SK-N-SH (cell line): ENCODE measurements around the gene VDAC1. TPM values are rescaled to one million over a fixed set of nuclear protein-coding genes. Genes with fewer than 3 reads are reported as not detected.

Source experiments
- CTCF ChIA-PET: fragments of 300-600, 350-600 bp; formaldehyde crosslinking; extraction: SDS; loops from one replicate; lab custom pipeline; 2021; lab: Yijun Ruan, JAX
- POLR2A ChIA-PET: fragments of 350-600 bp; sonication (Branson Sonifier 250); formaldehyde crosslinking; extraction: SDS; loops from one replicate; lab custom pipeline; 2020; ENCODE audit warnings: antibody characterized with exemption, inconsistent platforms; lab: Yijun Ruan, JAX
- DNase-seq: peaks from one replicate; pipeline ENCODE4 v3.0.0; 2012
- H2AFZ ChIP-seq: fragments of 200-600 bp; sonication (generic); 2 replicates; pipeline ENCODE4 v1.8.1; 2016; ENCODE audit warnings: antibody characterized with exemption, mild to moderate bottlenecking, low read depth
- H3F3A ChIP-seq: fragments of 200-600 bp; sonication (generic); replicated peaks from 2 replicates; pipeline ENCODE3; 2016; ENCODE audit warnings: antibody characterized with exemption, mild to moderate bottlenecking; ENCODE audit not compliant: insufficient read depth
- H3K27ac ChIP-seq, 2 experiments: fragments of 200-500 bp in 1 of 2; fragments of 200-600 bp in 1 of 2; sonication (Bioruptor generic) in 1 of 2; sonication (generic), shearing (Covaris generic) in 1 of 2; 2 replicates each; pipeline versions ENCODE4 v1.5.1 to v1.6.1; 2014 to 2016; ENCODE audit warnings: low read depth in 2 of 2, inconsistent platforms in 1 of 2, low read length in 1 of 2, mild to moderate bottlenecking in 1 of 2, mixed read lengths in 1 of 2
- H3K27me3 ChIP-seq: fragments of 200-600 bp; sonication (generic), shearing (Covaris generic); 2 replicates; pipeline ENCODE4 v1.6.1; 2016; ENCODE audit warnings: mixed run types; ENCODE audit not compliant: insufficient read depth
- H3K36me3 ChIP-seq, 2 experiments: fragments of 200-500 bp in 1 of 2; fragments of 200-600 bp in 1 of 2; sonication (Bioruptor generic) in 1 of 2; sonication (generic) in 1 of 2; replicated peaks in 1 of 2; 2 replicates each; pipeline versions ENCODE3 to v1.5.1; 2014 to 2016; ENCODE audit warnings: low read length in 1 of 2, mild to moderate bottlenecking in 1 of 2; ENCODE audit not compliant: insufficient read depth in 2 of 2, control insufficient read depth in 1 of 2
- H3K4me1 ChIP-seq, 2 experiments: fragments of 200-500 bp in 1 of 2; fragments of 200-600 bp in 1 of 2; sonication (Bioruptor generic) in 1 of 2; sonication (generic), shearing (Covaris generic) in 1 of 2; 2 replicates each; pipeline versions ENCODE4 v1.5.1 to v1.6.1; 2014 to 2016; ENCODE audit warnings: low read depth in 1 of 2, low read length in 1 of 2, mixed run types in 1 of 2; ENCODE audit not compliant: insufficient read depth in 2 of 2, control insufficient read depth in 1 of 2
- H3K4me2 ChIP-seq: fragments of 200-600 bp; sonication (generic), shearing (Covaris generic); 2 replicates; pipeline ENCODE4 v1.6.1; 2017; ENCODE audit warnings: mixed run types
- H3K4me3 ChIP-seq, 2 experiments: fragments of 200-500 bp in 1 of 2; fragments of 200-600 bp in 1 of 2; sonication (Bioruptor generic) in 1 of 2; sonication (generic), shearing (Covaris generic) in 1 of 2; 2 replicates each; pipeline versions ENCODE4 v1.5.1 to v1.8.1; 2014 to 2016; ENCODE audit warnings: low read depth in 2 of 2, inconsistent platforms in 1 of 2, low read length in 1 of 2, mild to moderate bottlenecking in 1 of 2, mixed read lengths in 1 of 2, moderate library complexity in 1 of 2
- H3K79me2 ChIP-seq: fragments of 200-600 bp; sonication (generic); 2 replicates; pipeline ENCODE4 v1.8.1; 2017; ENCODE audit warnings: mild to moderate bottlenecking; ENCODE audit not compliant: insufficient read depth
- H3K9ac ChIP-seq: fragments of 200-600 bp; sonication (generic); 2 replicates; pipeline ENCODE4 v1.6.1; 2017; ENCODE audit warnings: mixed run types
- H3K9me2 ChIP-seq: fragments of 200-600 bp; sonication (generic); 2 replicates; pipeline ENCODE4 v1.6.1; 2017; ENCODE audit warnings: mixed run types
- H3K9me3 ChIP-seq: fragments of 200-600 bp; sonication (generic); 2 replicates; pipeline ENCODE4 v1.6.1; 2017; ENCODE audit warnings: mixed run types, mild to moderate bottlenecking, moderate library complexity
- H4K20me1 ChIP-seq: fragments of 200-600 bp; sonication (generic); 2 replicates; pipeline ENCODE4 v1.6.1; 2017; ENCODE audit warnings: mild to moderate bottlenecking, mixed run types; ENCODE audit not compliant: insufficient read depth
- CHD2 ChIP-seq: fragments of 150-350 bp; IDR thresholded peaks from 2 replicates; pipeline ENCODE4 v1.6.1; 2018; ENCODE audit warnings: low read length; ENCODE audit not compliant: partially characterized antibody
- ELF1 ChIP-seq: IDR thresholded peaks from 2 replicates; pipeline ENCODE4 v1.4.0; 2012
- EP300 ChIP-seq, 2 experiments: IDR thresholded peaks; 2 replicates each; pipeline versions ENCODE4 v1.4.0 to v1.6.1; 2012; ENCODE audit warnings: borderline replicate concordance in 1 of 2, low read depth in 1 of 2, low read length in 1 of 2
- EZH2phosphoT487 ChIP-seq: fragments of 200-600 bp; sonication (generic); IDR thresholded peaks from 2 replicates; pipeline ENCODE4 v1.6.1; 2017; ENCODE audit warnings: low read depth, mixed run types, mild to moderate bottlenecking, antibody characterized with exemption, moderate library complexity, borderline replicate concordance
- FOXJ3 ChIP-seq: sonication (generic); formaldehyde crosslinking; IDR thresholded peaks from 2 replicates; pipeline ENCODE4 v1.5.1; 2020; ENCODE audit warnings: mild to moderate bottlenecking, missing genetic modification reagents
- FOXM1 ChIP-seq: IDR thresholded peaks from 2 replicates; pipeline ENCODE4 v1.4.0; 2012; ENCODE audit warnings: low read depth, mild to moderate bottlenecking
- GATA2 ChIP-seq: sonication (generic); formaldehyde crosslinking; IDR thresholded peaks from 2 replicates; pipeline ENCODE4 v1.5.0; 2020; ENCODE audit warnings: mild to moderate bottlenecking, missing genetic modification reagents
- MEF2A ChIP-seq: IDR thresholded peaks from 2 replicates; pipeline ENCODE4 v1.4.0; 2012; ENCODE audit warnings: low read depth, borderline replicate concordance
- MXI1 ChIP-seq: IDR thresholded peaks from 2 replicates; pipeline ENCODE4 v1.6.1; 2012; ENCODE audit warnings: mild to moderate bottlenecking, low read depth, low read length, improper control_type of control experiment
- NRF1 ChIP-seq: IDR thresholded peaks from 2 replicates; pipeline ENCODE4 v1.6.1; 2012; ENCODE audit warnings: low read depth, mild to moderate bottlenecking, low read length
- POLR2AphosphoS5 ChIP-seq: IDR thresholded peaks from 2 replicates; pipeline ENCODE4 v1.6.1; 2012; ENCODE audit warnings: low read depth, low read length
- RAD21 ChIP-seq: IDR thresholded peaks from 2 replicates; pipeline ENCODE4 v1.6.1; 2012; ENCODE audit warnings: mild to moderate bottlenecking, low read length
- RFX5 ChIP-seq: IDR thresholded peaks from 2 replicates; pipeline ENCODE4 v1.6.1; 2012; ENCODE audit warnings: mild to moderate bottlenecking, improper control_type of control experiment, low read length
- SIN3A ChIP-seq: IDR thresholded peaks from 2 replicates; pipeline ENCODE4 v1.6.1; 2012; ENCODE audit warnings: low read depth, mild to moderate bottlenecking, low read length, moderate library complexity, borderline replicate concordance
- TAF1 ChIP-seq: IDR thresholded peaks from 2 replicates; pipeline ENCODE4 v1.6.1; 2012; ENCODE audit warnings: low read depth, mild to moderate bottlenecking, low read length, moderate library complexity, borderline replicate concordance
- TCF12 ChIP-seq: IDR thresholded peaks from 2 replicates; pipeline ENCODE4 v1.4.0; 2012
- TEAD4 ChIP-seq: IDR thresholded peaks from 2 replicates; pipeline ENCODE4 v1.4.0; 2012; ENCODE audit warnings: mild to moderate bottlenecking, borderline replicate concordance; ENCODE audit not compliant: insufficient read depth
- YY1 ChIP-seq: IDR thresholded peaks from 2 replicates; pipeline ENCODE4 v1.4.0; 2012; ENCODE audit warnings: low read depth, mild to moderate bottlenecking
- WGBS: methylation state at CpG from one replicate; pipeline ENCODE4 v1.1.6; 2017; ENCODE audit warnings: low lambda C conversion rate; 5-methylcytosine and 5-hydroxymethylcytosine counted together
- polyA plus RNA-seq, 3 experiments: library from polyadenylated mRNA; depleted of rRNA; stranded (reverse); fragments of >200 nt; gene quantifications; 2 replicates each; pipeline ENCODE4 v1.2.3, GENCODE V29; 2012
- TF ChIP-seq, protein P1 (sequence below): IDR thresholded peaks from 2 replicates; pipeline ENCODE4 v1.4.0; 2012; ENCODE audit warnings: low read depth, borderline replicate concordance
- TF ChIP-seq, protein P2 (sequence below): IDR thresholded peaks from 2 replicates; pipeline ENCODE4; 2012
- TF ChIP-seq, protein P3 (sequence below): fragments of 200-600 bp; sonication (generic); IDR thresholded peaks from 2 replicates; pipeline ENCODE4 v1.6.1; 2017; ENCODE audit warnings: antibody characterized with exemption, mild to moderate bottlenecking, moderate library complexity
- TF ChIP-seq, protein P4 (sequence below): IDR thresholded peaks from 2 replicates; pipeline ENCODE4 v1.4.0; 2012; ENCODE audit warnings: low read depth

VDAC1 gene
- polyA plus RNA-seq, 1 of the 3 experiments (the other 2 are of a cell fraction): 166 TPM

GRCh38 chr5:134047687-134048056 is 42.9 kb upstream of the VDAC1 start:
- POLR2A ChIA-PET: no interaction called here

DNA sequence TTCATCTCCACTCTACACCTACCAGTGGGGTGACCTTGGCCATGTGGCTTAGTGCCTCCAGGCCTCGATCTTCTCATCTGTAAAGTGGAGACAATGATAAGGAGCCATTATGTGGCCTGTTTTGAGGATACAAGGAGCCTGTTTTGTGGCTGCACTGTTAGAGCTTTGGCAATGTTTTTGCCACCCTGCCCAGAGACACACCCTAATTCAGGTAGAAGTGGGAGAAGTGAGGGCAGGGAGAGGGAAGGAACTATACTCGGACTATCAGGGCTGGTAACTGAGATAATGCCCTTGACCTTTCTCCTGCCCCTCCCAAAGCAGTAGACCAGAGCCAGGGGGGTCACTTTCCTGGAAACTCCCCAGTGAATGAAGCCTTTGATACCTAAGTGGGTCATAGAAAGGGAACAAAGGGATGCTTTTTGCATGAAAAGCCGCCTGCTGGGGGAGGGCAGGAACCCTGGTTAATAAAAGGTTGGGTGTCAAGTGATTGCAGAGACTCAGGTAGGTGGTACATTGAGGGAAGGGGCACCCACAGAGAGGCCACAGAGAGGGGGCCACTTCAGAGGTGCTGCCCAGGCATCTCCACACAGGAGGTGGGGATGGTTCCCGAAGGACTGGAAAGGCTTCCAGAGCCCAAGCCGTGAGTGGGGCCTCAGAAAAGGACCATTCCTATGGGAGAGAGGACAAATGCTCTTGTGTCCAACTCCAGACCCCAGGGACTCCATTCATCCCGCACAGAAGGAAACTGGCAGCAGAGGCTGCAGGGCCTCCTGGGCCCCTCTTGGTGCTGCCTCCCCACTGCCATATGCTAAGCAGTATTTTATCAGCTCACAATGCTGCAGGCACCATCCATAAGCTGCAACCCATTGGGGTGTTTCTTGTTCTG is 42.3 kb upstream of the VDAC1 start:
- Histone ChIP-seq H3K4me2 (no peak overlapping the region), H3K4me3 (no peak overlapping the region), H3K36me3 (no peaks in the 10 kb centered on the region), H3K79me2 (no peaks in the 10 kb centered on the region), H3K9me2 (no peaks in the 10 kb centered on the region), H4K20me1 (no peaks in the 10 kb centered on the region), H3K9me3 (no peaks in the 10 kb centered on the region), H3F3A (no peaks in the 10 kb centered on the region), H3K27ac (no peak overlapping the region), H3K9ac (no peak overlapping the region), H3K4me1 (no peaks in the 10 kb centered on the region), H3K27me3 (no peaks in the 10 kb centered on the region), H2AFZ (no peak overlapping the region)
- ChIA-PET POLR2A (no interaction called here), CTCF (interaction anchor here (13.3 kb wide), 1 partner anchor 96 kb away, joined by 673 read pairs; no protein-coding TSS in a partner anchor)
- 73% methylated on average over 4 of the region's 6 CpGs for WGBS
- no peak for DNase-seq
- TF ChIP-seq SIN3A (no peak), TCF12 (no peak), POLR2AphosphoS5 (no peak), MXI1 (no peak), TEAD4 (no peak), EZH2phosphoT487 (no peak), FOXM1 (no peak), ELF1 (no peak), MEF2A (no peak), YY1 (no peak)
- TF ChIP-seq, protein P1, sequence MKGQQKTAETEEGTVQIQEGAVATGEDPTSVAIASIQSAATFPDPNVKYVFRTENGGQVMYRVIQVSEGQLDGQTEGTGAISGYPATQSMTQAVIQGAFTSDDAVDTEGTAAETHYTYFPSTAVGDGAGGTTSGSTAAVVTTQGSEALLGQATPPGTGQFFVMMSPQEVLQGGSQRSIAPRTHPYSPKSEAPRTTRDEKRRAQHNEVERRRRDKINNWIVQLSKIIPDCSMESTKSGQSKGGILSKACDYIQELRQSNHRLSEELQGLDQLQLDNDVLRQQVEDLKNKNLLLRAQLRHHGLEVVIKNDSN: no peak
- TF ChIP-seq, protein P2, sequence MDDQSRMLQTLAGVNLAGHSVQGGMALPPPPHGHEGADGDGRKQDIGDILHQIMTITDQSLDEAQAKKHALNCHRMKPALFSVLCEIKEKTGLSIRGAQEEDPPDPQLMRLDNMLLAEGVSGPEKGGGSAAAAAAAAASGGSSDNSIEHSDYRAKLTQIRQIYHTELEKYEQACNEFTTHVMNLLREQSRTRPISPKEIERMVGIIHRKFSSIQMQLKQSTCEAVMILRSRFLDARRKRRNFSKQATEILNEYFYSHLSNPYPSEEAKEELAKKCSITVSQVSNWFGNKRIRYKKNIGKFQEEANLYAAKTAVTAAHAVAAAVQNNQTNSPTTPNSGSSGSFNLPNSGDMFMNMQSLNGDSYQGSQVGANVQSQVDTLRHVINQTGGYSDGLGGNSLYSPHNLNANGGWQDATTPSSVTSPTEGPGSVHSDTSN: no peak
- TF ChIP-seq, protein P3, sequence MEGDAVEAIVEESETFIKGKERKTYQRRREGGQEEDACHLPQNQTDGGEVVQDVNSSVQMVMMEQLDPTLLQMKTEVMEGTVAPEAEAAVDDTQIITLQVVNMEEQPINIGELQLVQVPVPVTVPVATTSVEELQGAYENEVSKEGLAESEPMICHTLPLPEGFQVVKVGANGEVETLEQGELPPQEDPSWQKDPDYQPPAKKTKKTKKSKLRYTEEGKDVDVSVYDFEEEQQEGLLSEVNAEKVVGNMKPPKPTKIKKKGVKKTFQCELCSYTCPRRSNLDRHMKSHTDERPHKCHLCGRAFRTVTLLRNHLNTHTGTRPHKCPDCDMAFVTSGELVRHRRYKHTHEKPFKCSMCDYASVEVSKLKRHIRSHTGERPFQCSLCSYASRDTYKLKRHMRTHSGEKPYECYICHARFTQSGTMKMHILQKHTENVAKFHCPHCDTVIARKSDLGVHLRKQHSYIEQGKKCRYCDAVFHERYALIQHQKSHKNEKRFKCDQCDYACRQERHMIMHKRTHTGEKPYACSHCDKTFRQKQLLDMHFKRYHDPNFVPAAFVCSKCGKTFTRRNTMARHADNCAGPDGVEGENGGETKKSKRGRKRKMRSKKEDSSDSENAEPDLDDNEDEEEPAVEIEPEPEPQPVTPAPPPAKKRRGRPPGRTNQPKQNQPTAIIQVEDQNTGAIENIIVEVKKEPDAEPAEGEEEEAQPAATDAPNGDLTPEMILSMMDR: no peak

More at GRCh38 chr5:134047687-134048056, 42.9 kb upstream of the VDAC1 start:
- H4K20me1 ChIP-seq: no peaks in the 10 kb centered on the region
- no peak overlapping the region for H3K4me2 ChIP-seq
- CTCF ChIA-PET: interaction anchor here (13.3 kb wide), 1 partner anchor 95 kb away, joined by 673 read pairs; no protein-coding TSS in a partner anchor
- no peaks in the 10 kb centered on the region for H3K9me2 ChIP-seq
- no peaks in the 10 kb centered on the region for H3K27me3 ChIP-seq
- no peak for DNase-seq
- H3K36me3 ChIP-seq: no peaks in the 10 kb centered on the region
- H3K9me3 ChIP-seq: no peaks in the 10 kb centered on the region
- H3K4me3 ChIP-seq: no peak overlapping the region
- 91% methylated on average over 8 of the region's 8 CpGs for WGBS
- H3K27ac ChIP-seq: no peak overlapping the region
- TF ChIP-seq, protein P4, sequence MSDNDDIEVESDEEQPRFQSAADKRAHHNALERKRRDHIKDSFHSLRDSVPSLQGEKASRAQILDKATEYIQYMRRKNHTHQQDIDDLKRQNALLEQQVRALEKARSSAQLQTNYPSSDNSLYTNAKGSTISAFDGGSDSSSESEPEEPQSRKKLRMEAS: no peak
- TF ChIP-seq TAF1 (no peak), GATA2 (CRISPR knock-in tag) (no peak), EP300 (IDR thresholded peaks at IDR 0.05; ENCODE audit: borderline replicate concordance in 1 of 2, low read depth in 1 of 2, low read length in 1 of 2) (no peak), FOXJ3 (CRISPR knock-in tag) (no peak), RFX5 (no peak), MXI1 (no peak), TEAD4 (no peak), CHD2 (no peak), MEF2A (no peak), NRF1 (no peak), RAD21 (no peak)
- no peak overlapping the region for H2AFZ ChIP-seq
- no peaks in the 10 kb centered on the region for H3K4me1 ChIP-seq
- H3K79me2 ChIP-seq: no peaks in the 10 kb centered on the region
- H3F3A ChIP-seq: no peaks in the 10 kb centered on the region
- H3K9ac ChIP-seq: no peak overlapping the region
